ENCODE results near the gene RSPH1. TPM values are rescaled to one million over a fixed set of nuclear protein-coding genes. Genes with fewer than 3 reads are reported as not detected.

The RSPH1 gene
- total RNA-seq, 1 donor from 2014 or later: 5.6 TPM

DNA sequence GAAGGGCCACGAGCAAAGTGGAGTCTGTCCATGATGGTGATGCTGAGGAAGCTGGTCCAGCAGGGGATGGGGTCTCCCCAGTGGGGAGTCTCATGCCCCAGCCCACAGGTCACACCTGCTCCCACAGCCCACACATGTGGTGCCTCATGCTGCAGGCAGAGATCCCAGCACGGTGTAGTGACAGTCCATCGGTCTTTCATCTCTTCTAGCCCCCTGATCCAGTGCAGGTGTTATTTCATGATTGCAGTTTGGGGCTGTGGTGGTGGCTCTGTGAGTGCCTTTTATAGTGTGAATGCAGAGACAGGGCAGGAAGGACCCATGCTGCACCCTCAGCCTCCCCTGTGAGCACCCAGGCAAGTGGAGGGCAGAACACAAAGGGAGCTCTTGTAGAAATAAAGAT lies 47.3 kb downstream of the RSPH1 start:
- DNase-seq (ENCODE audit: low spot score): no peak

DNA sequence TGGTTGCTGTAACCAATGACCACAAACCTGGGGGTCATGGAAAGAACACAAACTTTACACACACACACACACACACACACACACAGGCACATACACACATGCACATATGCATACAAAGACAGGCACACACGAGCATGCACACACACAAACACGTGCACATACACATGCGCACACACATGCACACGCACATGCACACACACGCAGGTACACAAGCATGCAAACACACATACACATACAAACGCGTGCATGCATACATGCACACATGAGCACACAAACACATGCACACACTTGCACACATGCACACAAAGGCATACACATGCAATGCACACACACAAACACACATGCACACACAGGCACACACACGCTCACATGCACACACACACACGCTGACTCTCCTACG lies 48.3 kb downstream of the RSPH1 start:
- DNase-seq (ENCODE audit: low spot score): no peak

DNA sequence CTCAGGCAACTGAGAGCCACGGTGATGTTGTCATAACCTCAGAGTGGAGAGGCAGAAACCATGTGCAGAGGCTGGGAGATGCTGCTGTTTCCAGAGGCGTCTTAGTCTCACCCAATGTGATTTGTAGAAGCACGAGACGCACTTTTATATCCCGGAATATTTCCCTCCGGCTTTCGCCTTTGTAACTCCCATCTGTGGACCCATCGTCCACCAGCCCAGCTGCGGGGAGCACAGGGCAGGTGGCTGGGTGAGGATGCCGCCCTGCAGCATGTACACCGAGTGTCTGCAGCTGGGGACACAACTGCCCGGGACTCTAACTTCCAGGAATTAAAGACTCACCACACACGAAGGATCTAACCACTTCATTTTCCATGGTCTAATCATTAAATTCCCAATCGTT lies 48.8 kb downstream of the RSPH1 start:
- no peak for DNase-seq (ENCODE audit: low spot score)

DNA sequence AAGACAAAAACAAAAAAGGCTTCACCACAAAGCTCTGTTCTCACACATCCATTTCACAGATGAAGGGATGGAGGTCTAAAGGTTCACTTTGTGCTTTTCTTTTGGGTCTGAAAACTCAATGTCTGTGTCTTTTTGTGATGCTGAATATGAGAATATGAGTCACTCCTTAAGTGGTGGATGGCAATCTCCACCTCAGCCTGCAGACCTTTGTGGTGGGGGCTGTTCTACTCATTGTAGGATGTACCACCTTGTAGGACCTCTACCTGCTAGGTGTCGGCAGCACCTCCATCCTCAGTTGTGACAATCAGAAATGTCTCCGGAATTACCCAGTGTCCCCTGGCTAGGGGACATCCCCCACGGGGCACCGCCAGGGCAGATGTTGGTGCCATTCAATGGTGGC lies 49.5 kb downstream of the RSPH1 start:
- DNase-seq (ENCODE audit: low spot score): no peak

DNA sequence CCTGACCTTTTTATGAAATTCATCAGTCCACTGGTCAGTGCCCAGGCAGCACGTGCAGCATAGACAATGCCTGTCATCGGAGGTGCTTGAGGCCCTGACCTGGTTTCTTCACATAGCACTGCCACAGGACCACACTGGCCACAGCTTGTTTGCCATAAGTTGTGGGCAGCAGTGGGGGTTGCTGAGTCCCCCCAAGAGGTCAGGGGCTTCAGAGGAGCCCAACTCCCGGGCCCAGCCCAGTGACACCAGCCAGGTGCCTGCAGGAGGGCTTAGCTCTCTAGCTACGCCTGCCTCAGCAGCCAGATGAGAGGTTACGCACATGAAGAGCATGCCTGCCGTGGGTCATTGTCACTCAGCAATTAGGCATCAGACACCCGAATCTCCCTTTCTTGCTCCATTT lies 50.7 kb downstream of the RSPH1 start:
- DNase-seq (ENCODE audit: low spot score): no peak

DNA sequence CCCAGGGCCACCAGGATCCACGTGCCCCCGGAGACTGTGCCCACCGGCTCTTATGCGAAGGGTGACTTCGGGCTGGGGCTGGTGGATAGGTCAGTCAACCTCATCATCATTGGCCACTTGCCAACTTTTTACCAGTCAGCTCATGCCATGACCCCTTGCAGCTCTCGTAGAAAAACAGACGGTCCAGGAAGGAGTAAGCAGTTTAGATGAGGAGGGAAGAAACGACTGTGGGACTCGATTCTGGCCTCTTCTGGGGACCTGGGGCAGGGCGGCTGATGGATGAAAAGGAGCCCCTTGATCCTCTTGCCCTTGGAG lies 51.3 kb downstream of the RSPH1 start:
- no peak for DNase-seq (ENCODE audit: low spot score)

DNA sequence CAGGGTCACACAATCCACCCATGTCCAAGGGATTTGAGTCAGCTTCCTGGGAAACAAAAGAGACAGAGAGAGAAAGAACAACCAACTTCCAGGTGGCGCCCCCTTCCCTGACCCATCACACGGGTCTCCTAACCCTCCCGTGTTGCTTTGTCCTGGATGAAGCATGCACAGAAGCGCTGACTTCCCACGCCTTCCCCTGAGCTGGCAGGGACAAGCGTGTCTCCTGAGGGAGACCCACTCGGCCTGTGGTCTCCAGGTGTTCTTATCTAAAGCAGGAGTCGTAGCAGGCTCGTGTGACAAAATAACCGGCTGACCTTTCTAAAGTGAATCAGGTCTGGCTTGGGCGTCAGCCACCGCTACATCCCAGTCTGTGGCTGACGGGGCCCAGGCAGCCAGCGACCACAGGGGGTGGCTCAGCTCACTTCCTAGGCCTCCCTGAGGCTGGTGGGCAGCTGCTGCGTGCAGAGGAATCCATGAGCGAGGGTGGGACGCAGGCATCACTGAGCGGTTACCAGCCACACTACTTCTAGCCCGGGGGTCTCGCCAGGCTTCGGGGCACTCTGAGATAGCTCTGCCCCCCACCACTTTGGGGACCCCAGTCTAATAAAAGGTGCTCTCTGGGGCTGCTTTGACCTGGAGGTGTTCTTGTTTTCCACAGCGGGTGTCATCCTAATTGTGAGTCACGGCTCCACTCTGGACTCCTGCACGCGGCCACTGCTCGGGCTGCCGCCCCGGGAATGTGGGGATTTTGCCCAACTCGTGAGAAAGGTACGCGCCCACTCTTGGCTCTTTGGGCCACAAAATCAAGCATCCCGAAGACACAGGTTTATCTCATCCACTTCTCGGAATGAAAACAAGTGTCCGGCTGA lies 51.9 kb downstream of the RSPH1 start:
- DNase-seq (ENCODE audit: low spot score): no peak

DNA sequence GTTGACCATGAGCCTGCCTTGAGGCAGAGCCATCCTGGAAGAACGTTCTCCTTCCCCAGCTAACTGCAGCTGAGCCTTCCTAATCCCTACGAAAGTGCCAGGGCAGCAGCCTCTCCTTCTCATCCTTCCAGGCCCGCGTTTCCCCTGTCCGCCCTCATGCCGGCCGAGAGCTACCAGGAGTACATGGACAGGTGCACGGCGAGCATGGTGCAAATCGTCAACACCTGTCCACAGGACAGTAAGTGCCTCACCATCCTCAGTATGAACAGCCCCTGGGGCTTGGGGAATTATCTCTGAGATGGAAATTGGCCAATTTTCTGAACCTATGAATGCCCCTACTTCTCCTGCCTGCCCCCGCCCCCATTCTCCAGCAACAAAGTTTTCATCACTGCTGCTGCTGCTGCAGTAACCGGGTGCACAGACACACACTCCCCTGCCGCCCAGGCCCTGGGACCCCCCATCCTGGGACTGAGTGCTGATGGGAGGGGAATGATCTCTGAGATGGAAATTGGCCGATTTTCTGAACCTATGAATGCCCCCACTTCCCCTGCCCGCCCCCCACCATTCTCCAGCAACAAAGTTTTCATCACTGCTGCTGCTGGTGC lies 52.7 kb downstream of the RSPH1 start:
- no peak for DNase-seq (ENCODE audit: low spot score)

DNA sequence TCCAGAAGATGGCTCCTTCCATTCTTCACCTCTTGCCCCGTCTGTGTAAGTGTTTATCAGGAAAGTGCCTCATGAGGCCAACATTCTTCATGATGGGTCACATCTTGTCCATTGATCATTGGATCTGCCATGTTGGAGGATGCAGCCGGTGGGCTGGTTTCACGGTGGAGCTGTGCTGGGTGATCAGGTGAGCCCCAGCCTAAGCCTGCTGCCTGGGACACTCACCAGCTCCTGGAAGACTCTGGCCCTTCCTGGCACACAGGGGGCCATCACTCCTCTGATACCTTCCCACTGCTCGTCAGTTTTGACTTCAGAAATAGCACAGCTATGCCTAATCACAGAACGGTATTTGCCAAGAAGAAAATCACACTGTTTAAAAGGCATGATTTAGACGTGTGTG lies 54.1 kb downstream of the RSPH1 start:
- DNase-seq (ENCODE audit: low spot score): no peak

DNA sequence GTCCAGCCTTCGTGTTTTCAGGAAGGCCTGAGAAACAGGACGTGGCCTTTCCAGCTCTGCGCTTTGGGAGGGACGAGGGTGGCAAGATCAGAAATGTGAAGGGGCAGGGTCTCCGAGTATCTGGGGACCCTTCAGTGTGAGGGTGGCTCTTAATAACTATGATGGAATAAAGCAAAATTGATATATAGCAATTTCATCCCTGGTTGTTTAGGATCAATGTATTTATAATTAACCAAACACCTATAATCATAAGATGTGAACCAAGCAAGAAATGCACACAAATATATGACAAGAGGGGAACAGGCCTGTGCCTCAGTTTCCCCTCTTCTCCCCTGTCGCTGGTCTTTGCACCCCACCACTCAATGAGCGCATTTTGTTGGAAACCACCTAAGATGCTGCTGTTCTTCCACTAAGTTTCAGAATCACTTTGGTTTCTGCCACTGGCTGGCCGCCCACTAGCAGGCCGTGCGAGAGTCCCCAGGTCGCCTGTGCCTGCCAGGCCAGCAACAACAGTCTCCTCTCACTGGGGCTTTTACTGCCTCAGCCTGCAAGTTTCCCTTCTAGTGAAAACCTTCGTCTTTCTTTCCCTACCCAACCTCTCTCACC lies 55.7 kb downstream of the RSPH1 start:
- no peak for DNase-seq (ENCODE audit: low spot score)

DNA sequence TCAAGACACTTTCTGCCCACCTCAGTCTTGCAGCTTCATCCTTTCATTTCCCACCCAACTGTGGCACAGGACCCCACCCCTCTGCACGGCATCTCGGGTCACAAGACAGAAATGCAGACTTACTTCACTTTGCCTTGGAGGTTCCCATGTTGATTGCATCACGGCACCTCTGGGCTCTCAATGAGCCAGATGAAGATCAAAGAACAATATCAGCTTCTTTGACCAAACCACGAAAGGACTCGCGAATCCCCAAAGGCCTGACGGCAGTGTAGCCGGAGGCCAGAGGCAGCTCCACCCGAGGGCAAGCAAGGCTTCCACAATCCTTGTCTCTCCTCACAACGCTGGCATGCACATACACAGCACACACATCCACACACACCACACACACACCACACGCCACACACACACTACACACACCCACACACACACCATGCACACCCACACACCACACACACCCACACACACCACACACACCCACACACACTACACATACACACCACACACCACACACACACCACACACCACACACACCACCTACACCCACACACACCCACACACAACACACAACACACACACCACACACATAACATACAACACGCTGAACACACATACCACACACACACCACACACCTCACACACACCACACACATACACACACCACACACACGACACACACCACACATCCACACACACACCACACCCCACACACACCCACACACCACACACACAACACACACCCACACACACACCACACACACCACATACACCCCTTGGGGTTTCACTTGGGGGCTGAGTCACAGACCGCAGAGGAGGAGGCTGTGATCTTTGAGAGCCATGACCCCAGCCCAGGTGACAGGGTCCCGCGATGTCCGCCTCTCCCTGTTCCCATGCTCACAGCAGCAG lies 56.5 kb downstream of the RSPH1 start:
- DNase-seq (ENCODE audit: low spot score): no peak

DNA sequence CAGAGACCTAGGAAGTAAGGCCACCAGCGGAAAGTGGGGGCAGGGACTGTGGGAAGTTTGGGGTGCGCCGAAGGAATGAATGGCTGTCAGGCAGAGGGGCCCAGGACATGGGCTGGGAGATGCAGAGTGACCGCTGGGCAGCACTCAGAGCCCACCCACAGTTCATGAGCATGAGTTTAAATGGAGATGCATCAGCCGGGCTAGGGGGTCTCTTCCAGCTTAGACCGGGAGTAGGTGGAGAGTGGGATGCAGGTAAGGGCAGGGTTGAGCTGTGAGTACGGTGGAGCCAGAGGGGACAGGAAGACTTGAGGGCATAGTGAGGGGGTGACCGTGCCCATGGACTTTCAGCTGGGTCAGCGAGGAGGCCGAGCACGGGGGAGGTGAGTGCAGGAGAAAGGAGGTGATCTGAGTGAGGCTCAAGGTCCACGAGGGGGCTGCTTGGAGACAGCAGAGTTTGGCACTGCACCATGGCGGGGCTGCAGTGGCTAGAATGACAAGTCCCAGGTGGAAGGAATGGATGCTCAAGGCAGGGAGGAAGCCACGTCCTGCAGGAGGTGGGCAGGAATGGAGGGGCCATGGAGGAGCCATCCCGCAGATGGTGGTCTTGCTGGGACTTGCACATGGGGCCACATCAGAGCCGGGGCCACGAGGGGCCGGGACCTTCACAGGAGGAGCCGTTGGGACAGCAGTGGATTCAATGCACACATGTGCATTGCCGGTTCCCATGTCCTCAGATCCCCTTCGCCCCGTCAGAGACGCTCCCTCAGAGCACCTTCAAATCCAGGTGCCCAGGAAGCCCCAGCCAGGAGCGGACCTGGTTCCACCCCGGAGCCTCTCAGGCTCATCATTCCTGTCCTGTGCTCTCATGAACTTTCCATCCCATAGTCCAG lies 57.5 kb downstream of the RSPH1 start:
- no peak for DNase-seq (ENCODE audit: low spot score)

DNA sequence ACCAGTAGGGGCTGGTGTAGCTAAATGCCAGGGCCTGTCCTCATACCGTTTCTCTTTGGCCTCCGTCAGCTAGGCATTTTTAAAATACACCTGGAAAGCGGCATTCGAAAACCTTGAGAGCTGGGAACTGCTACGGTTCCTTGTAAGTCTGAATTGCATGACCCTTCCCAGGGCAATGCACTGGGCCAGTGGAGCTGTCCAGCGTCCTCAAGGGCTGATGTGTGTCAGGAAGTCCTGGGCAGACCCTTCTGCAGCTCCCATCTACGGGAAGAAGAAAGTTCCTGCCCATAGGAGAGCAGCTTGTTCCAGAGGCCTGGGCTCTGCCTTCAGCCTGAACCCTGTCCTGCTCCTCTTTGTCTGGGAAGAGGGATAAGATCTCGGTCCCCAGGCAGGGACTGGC lies 58.2 kb downstream of the RSPH1 start:
- no peak for DNase-seq (ENCODE audit: low spot score)

DNA sequence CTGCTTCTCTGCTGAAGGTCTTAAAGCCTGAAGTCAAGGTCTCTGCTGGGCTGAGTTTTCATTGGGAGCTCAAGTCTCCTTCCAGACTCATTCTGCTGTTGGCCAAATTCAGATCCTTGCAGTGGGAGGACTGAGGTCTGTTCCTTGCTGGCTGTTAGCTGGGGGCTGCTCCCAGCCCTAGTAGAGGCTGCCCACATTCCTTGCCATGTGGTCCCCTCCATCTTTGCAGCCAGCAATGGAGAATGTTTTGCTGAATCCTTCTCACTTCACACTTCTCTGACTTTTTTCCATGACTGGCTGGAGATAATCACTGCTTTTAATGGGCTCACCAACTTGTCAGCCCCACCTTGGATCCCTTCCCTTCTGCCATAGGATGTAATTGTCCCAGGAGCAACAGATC lies 59.1 kb downstream of the RSPH1 start:
- DNase-seq (ENCODE audit: low spot score): no peak

DNA sequence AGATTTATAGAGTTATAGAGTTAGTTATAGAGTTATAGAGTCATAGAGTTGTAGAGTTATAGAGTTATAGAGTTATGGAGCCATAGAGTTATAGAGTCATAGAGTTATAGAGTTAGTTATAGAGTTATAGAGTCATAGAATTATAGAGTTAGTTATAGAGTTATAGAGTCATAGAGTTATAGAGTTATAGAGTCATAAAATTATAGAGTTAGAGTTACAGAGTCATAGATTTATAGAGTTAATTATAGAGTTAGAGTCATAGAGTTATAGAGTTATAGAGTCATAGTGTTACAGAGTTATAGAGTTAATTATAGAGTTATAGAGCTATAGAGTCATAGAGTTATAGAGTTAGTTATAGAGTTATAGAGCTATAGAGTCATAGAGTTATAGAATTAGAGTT lies 60.2 kb downstream of the RSPH1 start:
- DNase-seq (ENCODE audit: low spot score): no peak

DNA sequence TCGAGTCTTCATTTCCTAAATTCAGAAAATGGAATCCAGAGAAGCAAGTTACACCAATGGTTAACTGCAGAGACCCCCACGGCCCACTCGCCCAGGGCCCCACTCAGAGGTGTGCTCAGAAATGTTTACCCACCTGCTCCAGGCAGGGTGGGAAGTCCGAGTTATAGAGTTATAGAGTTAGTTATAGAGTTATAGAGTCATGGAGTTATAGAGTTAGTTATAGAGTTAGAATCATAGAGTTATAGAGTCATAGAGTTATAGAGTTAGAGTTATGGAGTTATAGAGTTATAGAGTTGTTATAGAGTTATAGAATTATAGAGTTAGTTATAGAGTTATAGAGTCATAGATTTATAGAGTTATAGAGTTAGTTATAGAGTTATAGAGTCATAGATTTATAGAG lies 60.6 kb downstream of the RSPH1 start:
- DNase-seq (ENCODE audit: low spot score): no peak

DNA sequence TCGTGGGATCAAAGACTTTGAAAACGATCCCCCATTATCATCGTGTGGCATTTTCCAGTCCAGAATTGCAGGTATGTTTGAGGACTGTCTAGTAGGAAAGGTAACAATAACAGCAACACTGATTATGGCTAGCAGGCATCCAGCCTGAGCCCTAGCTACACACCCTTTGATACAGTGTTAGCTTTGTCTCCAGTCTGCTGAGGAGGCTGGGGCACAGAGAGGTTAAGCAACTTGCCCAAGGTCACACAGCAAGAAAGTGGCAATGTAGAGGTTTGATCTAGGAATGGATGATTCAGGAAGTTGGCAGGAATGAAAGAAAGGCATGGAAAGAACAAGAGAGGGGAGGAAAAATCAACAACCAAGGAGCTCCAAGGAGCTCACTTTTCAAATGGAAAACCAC lies 61.1 kb downstream of the RSPH1 start:
- DNase-seq (ENCODE audit: low spot score): no peak

DNA sequence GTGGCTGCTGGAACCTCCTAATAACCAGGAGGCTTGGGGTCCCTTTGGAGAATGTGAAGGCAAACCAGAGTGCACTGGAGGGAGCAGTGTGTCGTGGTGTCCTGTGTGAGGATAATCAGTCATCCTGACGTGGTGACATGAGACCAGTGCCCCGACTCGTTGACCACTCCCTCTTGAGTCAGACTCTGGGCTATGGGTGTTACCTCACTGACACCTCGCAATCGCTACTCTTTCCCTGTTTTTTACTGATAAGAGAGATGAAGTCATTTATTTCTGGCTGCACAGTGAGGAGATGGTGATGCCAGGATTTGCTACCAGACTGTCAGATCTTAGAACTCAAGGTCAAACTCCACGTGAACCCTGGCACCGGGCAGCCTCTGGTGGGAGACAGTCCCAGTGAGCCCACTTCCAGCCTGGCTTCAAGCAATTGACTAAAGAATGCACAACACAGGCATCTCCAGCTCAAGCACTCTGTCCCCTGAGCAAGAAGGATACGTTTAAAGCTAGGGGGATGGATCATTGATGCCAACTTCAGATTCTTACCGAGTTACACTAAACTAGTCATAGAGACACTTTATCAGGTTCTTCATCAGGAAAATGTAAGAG lies 62.0 kb downstream of the RSPH1 start:
- peak; percentile 48 for DNase-seq (ENCODE audit: low spot score)

DNA sequence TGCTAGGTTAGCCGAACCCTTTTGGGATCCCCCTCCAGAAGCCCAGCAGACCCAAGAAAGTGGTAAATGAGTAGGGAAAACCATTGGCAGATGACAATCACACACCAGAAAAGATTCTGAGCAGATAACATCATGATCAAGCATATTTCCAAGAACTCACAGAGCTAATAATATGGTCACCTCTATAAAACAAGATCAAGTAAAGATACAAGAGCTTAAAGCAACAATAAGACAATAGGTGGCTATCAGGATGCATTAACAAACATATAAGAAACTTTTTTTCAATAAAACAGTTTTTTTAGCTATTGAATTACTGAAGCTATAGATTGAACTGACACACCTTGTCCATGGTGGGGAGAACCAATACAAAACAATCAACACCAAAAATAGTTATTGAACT lies 63.3 kb downstream of the RSPH1 start:
- no peak for DNase-seq (ENCODE audit: low spot score)

DNA sequence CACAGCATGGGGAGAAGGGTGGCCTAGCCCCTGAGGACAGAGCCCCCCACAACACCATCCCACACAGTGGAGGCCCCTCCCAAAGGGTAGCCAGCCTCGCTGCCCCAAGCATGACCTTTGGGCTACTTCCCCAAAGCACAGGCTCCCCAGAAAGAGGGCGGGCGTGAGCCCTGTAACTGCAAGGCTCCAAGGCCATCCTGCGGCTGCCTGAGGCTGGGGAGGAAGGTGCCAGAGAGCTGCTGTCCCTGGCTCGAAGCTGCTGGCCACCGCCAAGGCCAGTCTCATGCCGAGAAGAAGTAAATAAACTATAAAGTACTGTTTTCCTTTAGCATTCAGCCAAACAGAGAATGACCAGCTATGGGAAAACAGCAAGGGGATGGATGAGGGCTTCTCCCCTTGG lies 64.8 kb downstream of the RSPH1 start:
- no peak for DNase-seq (ENCODE audit: low spot score)

DNA sequence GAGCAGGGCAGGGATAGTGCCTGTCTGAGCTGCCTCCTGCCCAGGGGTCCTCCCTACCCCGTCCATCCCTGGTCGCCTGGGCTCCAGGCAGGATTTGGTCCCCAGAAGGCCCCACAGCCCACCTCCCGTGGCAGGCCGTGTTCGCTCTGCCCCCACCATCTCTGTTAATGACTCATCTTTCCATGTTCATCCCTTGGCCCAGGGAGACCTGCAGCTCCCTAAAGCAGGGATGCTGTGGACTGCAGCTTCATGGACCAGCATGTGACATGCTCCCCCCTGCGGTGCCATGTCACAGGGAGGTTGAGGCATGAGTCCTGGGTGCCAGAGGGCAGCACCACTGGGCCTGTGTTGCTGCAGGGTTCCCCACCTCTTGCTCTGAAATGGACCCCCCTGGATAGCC lies 65.5 kb downstream of the RSPH1 start:
- DNase-seq (ENCODE audit: low spot score): no peak

All from mucosa of gallbladder (tissue), 1 donor.